NCI-H1436 treated with DMSO at 0.1 percent for 48 hours (cell line): ENCODE data around the gene WBP2.
"Not testable (repeated sequence)": the region's sequence is repeated elsewhere in the genome, so short reads cannot be mapped to it uniquely, and the experiment has no call there.

ENCODE experiments used
- DNase-seq: peaks from one replicate; lab custom pipeline; 2025; lab: John Stamatoyannopoulos, UW

The WBP2 gene

DNA sequence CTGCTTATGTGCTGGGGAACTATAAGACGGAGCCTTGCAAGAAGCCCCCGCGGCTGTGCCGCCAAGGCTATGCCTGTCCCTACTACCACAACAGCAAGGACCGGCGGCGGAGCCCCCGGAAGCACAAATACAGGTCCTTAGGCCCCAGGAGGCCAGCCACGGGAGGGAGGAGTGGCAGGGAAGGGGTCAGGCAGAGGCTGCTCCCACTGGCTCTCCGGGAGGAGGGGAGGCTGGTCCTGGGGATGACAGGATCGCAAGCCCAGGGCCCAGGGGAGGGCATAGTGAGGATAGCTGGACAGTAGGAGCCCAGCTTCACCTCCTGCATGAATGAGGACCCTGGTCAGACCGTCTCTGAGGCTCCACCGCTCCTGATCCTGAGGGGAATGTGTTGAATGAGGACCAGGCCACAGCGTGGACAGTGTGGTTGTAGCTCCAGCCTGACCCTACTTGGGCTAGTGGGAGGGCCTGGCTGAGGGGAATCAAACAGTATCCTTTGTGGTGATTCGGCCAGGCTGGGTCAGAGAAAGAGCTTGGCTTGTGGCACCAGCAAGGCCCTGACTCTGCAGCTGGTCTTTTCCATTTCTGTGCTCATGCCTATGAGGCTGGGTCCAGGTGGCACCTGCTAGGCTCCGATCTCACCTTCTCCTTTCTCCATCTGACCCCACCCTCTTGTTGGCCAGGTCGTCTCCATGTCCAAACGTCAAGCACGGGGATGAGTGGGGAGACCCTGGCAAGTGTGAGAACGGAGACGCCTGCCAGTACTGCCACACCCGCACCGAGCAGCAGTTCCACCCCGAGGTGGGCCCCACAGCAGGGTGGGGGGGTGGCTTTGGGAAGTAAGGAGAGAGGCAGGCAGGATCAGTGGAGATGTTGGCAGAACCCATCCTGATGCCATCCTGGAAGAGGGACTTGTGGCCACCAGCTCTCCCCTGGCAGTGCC, 41.8 kb downstream of the WBP2 start:
- no peak for DNase-seq

DNA sequence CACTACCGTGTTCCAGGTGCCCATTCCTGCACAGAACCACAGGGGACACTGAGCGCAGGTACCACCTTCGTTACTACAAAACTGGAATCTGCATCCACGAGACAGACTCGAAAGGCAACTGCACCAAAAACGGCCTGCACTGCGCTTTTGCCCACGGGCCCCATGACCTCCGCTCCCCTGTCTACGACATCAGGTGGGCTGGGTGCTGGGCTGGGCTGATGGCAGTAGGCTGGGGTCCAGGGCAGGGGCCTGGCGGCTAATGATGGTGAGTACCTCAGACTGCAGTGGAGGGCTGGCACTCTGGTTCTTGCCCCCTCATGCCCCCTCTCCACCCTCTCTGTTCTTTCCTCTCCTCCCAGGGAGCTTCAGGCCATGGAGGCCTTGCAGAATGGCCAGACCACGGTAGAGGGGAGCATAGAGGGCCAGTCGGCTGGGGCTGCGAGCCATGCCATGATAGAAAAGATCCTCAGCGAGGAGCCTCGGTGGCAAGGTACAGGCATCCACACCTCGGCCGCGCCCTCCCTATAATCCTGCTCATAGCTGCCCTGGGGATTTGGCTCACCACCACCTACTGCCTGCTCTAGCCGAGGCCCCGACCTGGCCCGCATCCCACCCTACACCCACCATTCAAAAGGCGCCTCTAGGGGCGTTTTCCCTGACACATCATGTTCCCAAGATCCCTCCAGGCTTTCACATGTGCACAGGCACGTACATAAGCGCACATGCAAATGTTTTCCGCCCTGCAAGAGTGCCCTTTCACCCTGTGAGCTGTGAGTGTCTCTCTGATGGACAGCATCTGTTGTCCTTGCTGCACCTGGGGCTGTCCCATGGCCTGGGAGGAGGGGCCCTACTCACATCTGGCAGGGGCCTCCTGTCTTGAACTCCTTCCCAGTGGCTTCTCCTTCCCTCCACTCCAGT, 42.8 kb downstream of the WBP2 start:
- no peak for DNase-seq

DNA sequence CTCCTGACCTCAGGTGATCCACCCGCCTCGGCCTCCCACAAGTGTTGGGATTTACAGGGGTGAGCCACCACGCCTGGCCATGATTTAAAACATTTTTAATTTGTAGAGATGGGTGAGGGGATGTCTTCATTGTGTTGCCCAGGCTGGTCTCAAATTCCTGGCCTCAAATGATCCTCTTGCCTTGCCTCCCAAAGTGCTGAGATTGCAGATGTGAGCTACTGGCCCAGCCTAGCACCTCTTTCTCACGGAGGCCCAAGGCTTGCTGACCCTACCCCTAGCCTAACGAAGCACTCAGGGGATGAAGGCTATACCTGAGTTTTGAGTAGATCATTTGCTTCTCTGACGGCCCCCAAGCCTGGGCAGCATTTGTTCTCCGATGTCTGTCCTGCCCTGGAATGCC, 44.0 kb downstream of the WBP2 start:
- no peak for DNase-seq

DNA sequence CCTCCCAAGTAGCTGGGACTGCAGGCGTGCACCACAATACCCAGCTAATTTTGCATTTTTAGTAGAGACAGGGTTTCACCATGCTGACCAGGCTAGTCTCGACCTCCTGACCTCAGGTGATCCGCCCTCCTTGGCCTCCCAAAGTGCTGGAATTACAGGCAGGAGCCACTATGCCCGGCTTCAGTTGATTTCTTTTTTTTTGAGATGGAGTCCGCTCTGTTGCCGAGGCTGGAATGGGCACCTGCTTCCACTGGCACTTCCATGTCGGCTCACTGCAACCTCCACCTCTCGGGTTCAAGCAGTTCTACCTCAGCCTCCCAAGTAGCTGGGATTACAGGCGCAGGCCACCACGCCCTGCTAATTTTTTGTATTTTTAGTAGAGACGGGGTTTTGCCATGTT, 44.4 kb downstream of the WBP2 start:
- DNase-seq = not testable (repeated sequence)

DNA sequence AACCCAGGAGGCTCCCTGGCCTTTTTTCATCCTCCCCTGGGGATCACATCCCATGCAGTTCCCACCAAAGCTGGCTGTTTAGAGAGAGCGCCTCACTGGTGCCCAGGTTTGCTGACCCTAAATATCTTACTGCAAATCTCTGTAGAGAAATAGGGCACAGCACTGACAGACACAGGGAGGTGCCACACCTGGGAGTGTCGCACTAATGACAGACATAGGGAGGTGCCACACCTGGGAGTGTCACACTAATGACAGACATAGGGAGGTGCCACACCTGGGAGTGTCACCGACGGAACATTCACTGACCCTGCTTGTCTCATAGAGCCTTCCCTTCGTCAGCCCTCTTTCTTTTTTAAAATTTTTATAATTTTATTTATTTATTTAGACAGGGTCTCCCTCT, 44.9 kb downstream of the WBP2 start:
- DNase-seq = no peak

DNA sequence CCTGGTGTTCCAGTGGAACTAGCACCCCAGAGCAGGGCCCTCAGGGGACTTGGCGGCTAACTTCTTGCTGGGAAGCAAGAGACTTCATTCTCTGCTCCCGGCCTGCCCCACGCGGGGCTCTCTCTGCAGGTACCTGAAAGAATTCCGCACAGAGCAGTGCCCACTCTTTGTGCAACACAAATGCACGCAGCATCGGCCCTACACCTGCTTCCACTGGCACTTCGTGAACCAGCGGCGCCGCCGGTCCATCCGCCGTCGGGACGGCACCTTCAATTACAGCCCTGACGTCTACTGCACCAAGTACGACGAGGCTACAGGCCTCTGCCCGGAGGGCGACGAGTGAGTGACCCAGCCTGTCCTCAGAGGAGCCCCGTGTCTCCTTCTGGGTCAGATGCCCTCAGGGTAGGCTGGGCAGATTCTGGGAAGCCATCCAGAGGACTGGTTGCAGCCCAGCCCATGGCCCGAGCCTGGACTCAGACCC, 45.5 kb downstream of the WBP2 start:
- DNase-seq = no peak

DNA sequence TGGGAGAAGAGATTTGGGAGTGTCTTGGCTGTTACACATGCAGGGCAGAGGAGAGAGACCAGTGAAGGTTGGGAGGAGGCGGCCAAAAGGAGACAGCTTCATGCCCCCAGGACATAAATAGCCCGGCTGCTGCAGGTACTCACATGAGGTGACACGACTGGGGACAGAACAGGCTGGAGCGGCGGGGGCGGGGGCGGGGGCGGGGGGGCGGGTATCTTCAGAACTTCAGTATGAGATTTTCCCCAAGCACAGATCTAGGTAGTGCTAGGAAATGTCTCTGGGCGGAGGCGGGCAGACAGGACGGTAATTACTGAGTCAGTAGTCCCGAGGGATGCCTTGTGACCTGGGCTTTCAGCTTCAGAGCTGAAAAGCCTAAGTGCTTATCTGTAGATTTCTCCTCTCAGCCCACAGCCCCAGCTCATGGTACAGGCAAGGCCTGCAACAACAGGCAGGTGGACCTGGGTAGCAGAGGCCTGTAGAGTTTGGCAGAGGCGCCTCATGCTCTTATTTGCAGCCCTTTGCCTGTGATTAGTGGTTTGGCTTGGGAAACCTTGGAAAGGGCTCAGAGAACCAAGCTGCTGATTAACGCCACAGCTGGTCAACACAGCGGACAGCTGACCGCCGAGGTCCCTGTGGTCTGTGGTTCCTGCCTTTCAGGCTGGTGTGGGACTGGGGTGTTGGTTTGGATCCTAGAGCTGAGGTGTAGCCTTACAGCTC, 46.1 kb downstream of the WBP2 start:
- DNase-seq = peak; percentile 63

DNA sequence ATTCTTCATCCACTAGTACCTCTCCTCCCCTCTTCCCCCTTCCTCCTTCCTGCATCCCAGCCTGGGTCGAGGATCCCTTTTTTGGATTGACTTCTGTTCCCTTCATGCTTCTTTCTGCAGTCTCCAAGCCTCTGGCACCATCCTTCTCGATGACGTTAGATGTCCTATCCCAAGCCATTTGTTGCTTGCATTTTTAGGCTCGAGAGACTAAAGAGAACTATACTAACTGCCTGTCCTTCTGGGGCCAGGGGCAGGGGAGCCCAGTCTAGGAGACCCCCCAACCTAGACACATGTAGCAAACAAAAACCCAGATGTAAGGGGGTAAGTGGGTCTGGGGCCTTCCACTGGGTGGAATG, 46.6 kb downstream of the WBP2 start:
- no peak for DNase-seq

DNA sequence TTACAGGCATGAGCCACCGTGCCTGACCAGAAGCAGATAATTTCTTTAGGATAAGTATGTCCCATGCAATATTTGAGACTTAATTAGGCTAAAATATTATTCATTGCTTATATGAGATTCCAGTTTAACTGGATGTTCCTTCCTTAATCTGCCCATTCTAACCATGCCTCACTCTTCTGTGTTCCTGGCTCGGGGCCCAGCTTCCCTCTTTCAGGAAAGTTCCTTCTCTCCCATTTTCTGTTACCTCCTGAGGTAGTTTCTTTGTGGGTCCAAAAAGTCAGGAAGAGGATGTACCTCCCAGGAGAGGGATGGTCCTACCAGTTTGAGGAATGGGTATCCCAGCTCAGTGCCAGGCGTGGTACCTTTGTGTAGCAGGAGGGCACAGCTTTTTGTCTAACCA, 47.3 kb downstream of the WBP2 start:
- DNase-seq = no peak

DNA sequence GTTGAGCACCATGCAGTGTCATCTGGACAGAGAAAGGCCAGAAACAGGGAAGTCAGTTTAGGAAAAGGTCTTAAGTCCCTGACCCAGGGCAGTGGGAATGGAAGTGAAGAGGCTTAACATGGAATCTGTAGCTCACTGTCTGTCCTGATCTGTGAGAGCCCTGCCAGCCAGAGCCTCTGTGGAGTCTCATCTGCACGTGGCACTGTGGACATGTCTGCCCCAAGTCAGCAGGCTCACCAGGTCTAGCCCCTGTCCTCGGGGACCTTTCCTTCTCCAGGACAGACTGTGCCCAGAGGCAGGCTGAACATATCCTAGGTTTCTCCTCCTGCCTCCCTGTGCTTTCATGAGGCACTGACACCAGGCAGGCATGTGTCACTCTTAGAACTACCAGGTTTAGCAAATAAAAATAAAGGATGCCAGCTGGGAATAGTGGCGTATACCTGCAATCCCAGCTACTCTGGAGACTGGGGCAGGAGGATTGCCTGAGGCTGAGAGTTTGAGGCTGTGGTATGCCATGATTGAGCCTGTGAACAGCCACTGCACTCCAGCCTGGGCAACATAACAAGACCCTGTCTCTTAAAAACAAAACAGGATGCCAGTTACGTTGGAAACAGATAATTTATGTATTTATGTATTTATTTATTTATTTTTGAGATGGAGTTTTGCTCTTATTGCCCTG, 48.2 kb downstream of the WBP2 start:
- DNase-seq = no peak

DNA sequence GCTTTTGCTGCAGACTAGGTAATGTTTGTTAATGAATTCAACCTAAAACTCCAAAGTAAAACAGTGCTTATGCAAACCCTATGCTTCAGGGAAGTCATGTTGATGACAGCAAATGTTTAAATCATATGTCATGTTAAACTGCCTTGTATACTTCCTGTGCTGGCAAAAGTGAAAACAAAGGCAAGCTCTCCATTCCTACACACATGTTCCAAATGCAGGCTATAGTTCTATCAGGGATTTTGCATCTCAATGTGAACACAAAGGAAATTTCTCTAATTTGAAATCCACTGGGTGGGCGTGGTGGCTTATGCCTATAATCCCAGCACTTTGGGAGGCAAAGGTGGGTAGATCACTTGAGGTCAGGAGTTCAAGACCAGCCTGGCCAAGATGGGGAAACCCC, 51.3 kb downstream of the WBP2 start:
- DNase-seq = no peak

DNA sequence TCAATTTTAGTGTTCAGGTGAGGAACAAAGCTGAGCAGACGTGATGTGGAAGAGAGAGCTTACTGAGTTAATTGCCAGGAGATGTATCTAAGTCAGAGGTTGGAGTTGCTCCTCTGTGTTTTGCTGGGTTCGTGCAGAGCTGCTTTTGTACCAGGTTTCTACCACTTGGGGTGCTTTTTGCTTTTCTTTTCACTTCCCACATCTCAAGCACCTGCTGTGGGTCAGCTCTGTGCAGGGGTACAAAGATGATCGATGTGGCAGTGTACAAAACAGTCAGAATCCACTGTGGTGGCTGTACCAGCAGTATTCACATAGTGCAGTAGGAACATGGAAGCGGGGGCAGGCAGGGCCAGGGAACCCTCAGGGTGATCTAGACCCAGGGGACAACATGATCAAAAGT, 55.7 kb downstream of the WBP2 start:
- DNase-seq = no peak

DNA sequence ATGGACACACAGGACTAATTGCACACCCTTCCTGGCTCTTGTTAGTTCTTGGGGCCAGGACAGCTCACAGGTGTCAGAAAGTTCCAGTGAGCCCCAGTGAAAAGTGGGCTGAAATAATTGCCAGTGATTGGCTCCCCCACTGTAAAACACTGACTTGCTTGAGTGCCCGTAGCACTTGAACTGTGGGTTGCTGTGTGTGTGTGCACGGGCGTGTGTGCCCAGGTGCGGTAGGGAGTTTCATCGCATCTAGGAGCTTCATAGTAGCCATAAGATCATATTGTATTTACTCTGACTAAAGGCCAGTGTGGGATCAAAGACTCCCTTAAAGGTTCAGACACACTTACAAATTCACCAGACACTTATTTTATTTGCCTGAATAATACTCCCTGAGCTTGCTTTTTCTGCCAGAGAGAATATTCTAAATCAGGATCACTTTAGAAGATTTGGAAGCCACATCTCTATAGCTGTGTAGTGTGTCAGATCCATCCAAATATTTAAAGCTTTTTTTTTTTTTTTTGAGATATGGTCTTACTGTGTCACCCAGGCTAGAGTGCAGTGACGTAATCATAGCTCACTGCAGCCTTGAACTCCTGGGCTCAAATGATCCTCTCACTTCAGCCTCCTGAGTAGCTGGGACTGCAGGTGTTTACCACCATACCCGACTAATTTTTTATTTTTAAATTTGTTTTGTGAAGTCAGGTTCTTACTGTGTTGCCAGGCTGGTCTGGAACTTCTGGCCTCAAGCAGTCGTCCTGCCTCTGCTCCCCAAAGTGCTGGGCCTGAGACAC, 59.1 kb downstream of the WBP2 start:
- DNase-seq = no peak
